Measurements from ENCODE around the gene UTS2B.

Gene UTS2B

DNA sequence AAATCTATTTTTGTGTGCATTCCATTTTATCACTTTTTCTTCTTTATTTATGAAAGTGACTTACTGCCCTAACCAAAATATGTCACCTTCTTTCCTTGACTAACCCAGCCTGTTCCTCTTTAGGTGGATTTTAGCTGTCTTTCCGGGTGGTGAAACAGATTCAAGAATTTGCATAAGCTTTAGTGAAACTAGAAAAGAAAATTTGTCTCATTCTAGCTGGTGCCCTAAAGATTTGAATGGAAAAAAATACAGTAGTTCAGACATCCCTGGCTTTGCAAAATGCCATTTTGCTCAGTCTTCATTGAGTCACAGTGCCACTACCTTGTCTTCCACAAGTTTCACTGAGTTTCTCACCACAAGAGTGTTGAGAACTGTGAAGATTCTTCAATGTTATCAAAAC is 29.3 kb downstream of the UTS2B start:
- no peak for TF ChIP-seq CTCF (IDR thresholded peaks at IDR 0.05; ENCODE audit: borderline replicate concordance, insufficient read depth, low read depth, low read length)
- H3K4me3 ChIP-seq (ENCODE audit: low read depth, low read length): no peak overlapping the region

DNA sequence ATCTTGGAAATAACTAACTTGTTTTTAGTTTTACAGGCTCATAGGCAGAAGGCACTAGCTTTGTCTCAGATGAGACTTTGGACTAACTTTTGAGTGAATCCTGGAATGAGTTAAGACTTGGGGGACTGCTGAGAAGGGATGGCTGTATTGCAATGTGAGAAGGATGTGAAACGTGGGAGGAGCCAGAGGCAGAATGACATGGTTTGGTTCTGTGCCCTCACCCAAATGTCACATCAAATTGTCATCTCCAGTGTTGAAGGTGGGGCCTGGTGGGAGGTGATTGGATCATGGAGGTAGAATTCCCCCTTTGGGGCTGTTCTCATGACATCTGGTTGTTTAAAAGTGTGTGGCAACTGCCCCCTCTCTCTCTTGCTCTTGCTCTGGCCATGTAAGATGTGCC is 29.9 kb downstream of the UTS2B start:
- no peak overlapping the region for H3K4me3 ChIP-seq (ENCODE audit: low read depth, low read length)
- TF ChIP-seq CTCF (IDR thresholded peaks at IDR 0.05; ENCODE audit: borderline replicate concordance, insufficient read depth, low read depth, low read length): no peak

DNA sequence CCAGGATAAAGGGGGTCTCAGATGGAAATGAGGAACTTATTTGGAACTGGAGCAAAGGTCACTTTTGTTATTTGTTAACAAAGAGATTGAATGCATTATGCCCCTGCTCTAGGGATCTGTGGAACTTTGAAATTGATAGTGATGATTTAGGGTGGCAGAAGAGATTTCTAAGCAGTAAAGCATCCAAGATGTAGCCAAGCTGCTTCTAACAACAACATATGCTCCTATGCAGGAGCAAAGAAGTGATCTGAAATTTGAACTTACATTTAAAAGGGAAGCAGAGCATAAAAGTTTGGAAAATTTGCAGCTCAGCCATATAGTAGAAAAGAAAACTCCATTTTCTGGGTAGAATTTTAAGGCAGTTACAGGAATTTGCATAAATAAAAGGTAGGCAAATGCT is 31.5 kb downstream of the UTS2B start:
- H3K4me3 ChIP-seq (ENCODE audit: low read depth, low read length): no peak overlapping the region
- no peak for TF ChIP-seq CTCF (IDR thresholded peaks at IDR 0.05; ENCODE audit: borderline replicate concordance, insufficient read depth, low read depth, low read length)

DNA sequence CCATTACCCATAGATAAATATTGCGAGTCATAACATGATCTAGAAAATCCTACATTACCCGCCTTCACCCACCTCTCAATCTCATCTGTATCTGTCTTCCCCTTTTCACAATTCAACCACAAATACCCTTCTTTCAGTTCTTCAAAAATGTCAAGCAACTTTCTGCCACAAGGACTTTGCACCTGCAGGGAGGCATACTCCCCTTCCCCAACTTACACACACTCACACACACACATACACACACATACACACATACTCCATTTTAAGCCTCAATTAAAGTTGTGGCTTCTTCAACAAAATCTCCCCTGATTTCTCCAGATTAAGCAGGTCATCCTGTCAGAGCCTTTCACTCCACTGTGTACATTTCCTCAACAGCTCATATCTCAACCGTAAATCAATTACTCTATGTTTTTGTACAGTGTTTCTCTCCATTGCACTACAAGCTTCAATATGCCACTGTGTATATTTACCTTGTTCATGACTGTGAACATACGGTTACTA is 34.2 kb downstream of the UTS2B start:
- TF ChIP-seq CTCF (IDR thresholded peaks at IDR 0.05; ENCODE audit: borderline replicate concordance, insufficient read depth, low read depth, low read length): no peak
- H3K4me3 ChIP-seq (ENCODE audit: low read depth, low read length): no peak overlapping the region

GRCh38 chr3:191294291-191294690 is 36.0 kb downstream of the UTS2B start:
- no peak overlapping the region for H3K4me3 ChIP-seq (ENCODE audit: low read depth, low read length)
- TF ChIP-seq CTCF (IDR thresholded peaks at IDR 0.05; ENCODE audit: borderline replicate concordance, insufficient read depth, low read depth, low read length): no peak

DNA sequence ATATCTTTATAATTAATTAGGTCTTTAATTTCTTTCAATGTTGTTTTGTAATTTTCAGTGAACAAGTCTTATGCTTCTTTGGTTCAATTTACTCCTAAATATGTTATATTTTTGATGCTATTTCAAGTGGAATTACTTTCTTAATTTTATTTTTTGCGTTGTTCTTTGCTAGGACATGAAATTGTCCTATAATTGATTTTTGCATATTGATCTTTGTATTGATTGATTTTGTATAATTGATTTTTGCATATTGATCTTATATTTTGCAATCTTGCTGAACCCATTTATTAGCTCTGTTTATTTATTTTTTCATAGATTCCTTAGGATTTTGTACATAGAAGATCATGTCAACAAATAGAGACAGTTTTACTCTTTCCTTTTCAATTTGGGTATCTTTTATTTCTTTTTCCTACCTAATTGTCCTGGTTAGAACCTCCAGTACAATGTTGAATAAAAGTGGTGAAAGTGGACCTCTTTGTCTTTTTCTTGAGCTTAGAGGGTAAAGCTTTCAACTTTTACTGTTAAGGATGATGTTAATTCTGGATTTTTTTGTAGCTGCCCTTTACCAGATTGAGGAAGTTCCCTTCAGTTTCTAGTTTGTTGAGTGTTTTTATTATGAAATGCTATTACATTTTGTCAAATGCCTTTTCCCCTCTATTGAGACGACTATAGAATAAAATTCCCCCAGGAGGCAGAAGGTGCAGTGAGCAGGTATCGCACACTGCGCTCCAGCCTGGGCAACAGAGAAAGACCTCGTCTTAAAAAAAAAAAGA is 37.9 kb downstream of the UTS2B start:
- TF ChIP-seq CTCF (IDR thresholded peaks at IDR 0.05; ENCODE audit: borderline replicate concordance, insufficient read depth, low read depth, low read length): no peak
- no peak overlapping the region for H3K4me3 ChIP-seq (ENCODE audit: low read depth, low read length)
